ENCODE measurements around the gene MPPE1.

- TF ChIP-seq CEBPB (IDR thresholded peaks at IDR 0.05; ENCODE audit: low read depth) (no peak), POLR2AphosphoS5 (IDR thresholded peaks at IDR 0.05; ENCODE audit: low read depth, low read length) (no peak), YY1 (IDR thresholded peaks at IDR 0.05; ENCODE audit: extremely low read depth, insufficient replicate concordance, low read depth, low read length) (no peak), POLR2A (IDR thresholded peaks at IDR 0.05; ENCODE audit: borderline replicate concordance, extremely low read depth, insufficient read depth, insufficient read length) (no peak), EZH2phosphoT487 (IDR thresholded peaks at IDR 0.05; ENCODE audit: borderline replicate concordance) (no peak), RAD21 (IDR thresholded peaks at IDR 0.05; ENCODE audit: low read depth) (no peak), EZH2 (IDR thresholded peaks at IDR 0.05) (no peak), REST (IDR thresholded peaks at IDR 0.05; ENCODE audit: low read depth) (no peak), ELF1 (IDR thresholded peaks at IDR 0.05; ENCODE audit: borderline replicate concordance, low read depth) (no peak), JUND (IDR thresholded peaks at IDR 0.05) (no peak)
- TF ChIP-seq, protein P1, sequence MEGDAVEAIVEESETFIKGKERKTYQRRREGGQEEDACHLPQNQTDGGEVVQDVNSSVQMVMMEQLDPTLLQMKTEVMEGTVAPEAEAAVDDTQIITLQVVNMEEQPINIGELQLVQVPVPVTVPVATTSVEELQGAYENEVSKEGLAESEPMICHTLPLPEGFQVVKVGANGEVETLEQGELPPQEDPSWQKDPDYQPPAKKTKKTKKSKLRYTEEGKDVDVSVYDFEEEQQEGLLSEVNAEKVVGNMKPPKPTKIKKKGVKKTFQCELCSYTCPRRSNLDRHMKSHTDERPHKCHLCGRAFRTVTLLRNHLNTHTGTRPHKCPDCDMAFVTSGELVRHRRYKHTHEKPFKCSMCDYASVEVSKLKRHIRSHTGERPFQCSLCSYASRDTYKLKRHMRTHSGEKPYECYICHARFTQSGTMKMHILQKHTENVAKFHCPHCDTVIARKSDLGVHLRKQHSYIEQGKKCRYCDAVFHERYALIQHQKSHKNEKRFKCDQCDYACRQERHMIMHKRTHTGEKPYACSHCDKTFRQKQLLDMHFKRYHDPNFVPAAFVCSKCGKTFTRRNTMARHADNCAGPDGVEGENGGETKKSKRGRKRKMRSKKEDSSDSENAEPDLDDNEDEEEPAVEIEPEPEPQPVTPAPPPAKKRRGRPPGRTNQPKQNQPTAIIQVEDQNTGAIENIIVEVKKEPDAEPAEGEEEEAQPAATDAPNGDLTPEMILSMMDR (IDR thresholded peaks at IDR 0.05 in 2 of 3, conservative IDR thresholded peaks at IDR 0.05 in 1 of 3; ENCODE audit: borderline replicate concordance in 1 of 3, insufficient read depth in 1 of 3, low read depth in 2 of 3, low read length in 2 of 3), result no peak
- TF ChIP-seq, protein P2, sequence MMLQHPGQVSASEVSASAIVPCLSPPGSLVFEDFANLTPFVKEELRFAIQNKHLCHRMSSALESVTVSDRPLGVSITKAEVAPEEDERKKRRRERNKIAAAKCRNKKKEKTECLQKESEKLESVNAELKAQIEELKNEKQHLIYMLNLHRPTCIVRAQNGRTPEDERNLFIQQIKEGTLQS (IDR thresholded peaks at IDR 0.05), result no peak
Observed at GRCh38 chr18:11882636-11883035, 25.5 kb downstream of the MPPE1 start.

Measured in HCT116 (cell line).